BE2C (cell line): ENCODE data around the gene C5orf15.
"Not testable (repeated sequence)": the region's sequence is repeated elsewhere in the genome, so short reads cannot be mapped to it uniquely, and the experiment has no call there.

Experiments used
- DNase-seq: peaks from one replicate; pipeline ENCODE4 v3.0.0-alpha.2; 2020
- H3K27me3 ChIP-seq: fragments of 250-450 bp; sonication (Bioruptor Pico); 2 replicates; pipeline ENCODE4 v1.5.1; 2020; ENCODE audit warnings: mild to moderate bottlenecking
- H3K36me3 ChIP-seq: fragments of 250-450 bp; sonication (Bioruptor Pico); 2 replicates; pipeline ENCODE4 v1.5.1; 2020; ENCODE audit warnings: mild to moderate bottlenecking
- H3K4me1 ChIP-seq: fragments of 250-450 bp; sonication (Bioruptor Pico); 2 replicates; pipeline ENCODE4 v1.5.1; 2020
- H3K4me3 ChIP-seq: 2 replicates; pipeline ENCODE4 v1.5.1; 2011; ENCODE audit warnings: low read depth, low read length
- H3K9me3 ChIP-seq: fragments of 250-450 bp; sonication (Bioruptor Pico); 2 replicates; pipeline ENCODE4 v1.5.1; 2020
- TF ChIP-seq, protein P1 (sequence below): IDR thresholded peaks from 2 replicates; pipeline ENCODE4 v1.5.1; 2012; ENCODE audit warnings: mild to moderate bottlenecking, low read depth, low read length

C5orf15 gene

DNA sequence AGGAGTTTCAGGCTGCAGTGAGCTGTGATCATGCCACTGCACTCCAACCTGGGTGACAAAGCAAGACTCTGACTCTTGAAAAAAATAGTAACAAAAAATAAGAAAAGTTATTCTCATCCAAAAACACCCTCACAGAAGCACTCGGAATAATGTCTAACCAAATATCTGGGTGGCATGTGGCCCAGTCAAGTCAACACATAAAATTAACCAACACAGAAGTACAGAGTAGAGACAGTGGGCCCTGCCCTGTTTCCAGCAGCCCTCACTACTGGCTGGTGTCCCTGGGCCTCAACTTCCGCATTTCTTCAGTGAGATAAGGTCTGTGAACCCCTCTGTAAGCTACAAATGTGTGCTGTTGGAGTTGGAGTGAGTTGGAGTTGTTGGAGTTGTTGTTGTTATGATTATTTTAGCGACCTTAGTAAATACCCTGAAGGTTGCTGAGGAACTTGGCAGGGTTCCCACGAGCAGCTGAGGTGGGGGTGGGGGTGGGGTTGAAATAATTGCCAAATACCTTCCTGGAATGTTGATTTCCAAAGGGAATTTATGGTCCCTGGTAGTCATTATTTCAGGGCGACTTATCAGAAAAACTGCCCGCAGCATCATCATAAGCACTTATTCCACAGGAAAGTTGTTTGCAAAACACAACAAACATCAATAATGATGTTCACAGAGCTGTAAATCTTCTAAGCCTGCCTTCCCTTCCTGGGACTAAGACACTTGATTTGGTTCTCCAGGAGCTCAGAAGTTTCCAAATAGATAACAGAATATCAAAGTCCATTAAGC lies 30.2 kb downstream of the C5orf15 start:
- H3K4me1 ChIP-seq = no peaks in the 10 kb centered on the region; the same call in 1 of the 2 replicates

DNA sequence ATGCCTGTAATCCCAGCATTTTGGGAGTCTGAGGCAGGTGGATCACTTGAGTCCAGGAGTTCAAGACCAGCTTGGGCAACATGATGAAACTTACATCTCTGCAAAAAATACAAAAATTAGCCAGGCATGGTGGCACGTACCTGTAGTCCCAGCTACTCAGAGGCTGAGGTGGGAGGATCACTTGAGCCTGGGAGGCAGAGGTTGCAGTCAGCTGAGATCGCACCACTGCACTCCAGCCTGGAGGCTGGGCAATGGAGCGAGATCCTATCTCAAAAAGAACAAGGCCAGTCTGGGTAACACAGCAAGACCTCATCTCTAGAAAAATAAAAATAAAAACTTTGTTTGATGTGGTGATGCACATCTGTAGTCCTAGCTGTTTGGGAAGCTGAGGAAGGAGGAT lies 30.8 kb downstream of the C5orf15 start:
- not testable (repeated sequence) for H3K9me3 ChIP-seq, H3K36me3 ChIP-seq, DNase-seq, H3K27me3 ChIP-seq, H3K4me3 ChIP-seq, H3K4me1 ChIP-seq

More for the DNA sequence above, 30.2 kb downstream of the C5orf15 start:
- H3K36me3 ChIP-seq = no peaks in the 10 kb centered on the region
- H3K4me3 ChIP-seq = no peak overlapping the region
- no peaks in the 10 kb centered on the region for H3K9me3 ChIP-seq
- DNase-seq = no peak
- TF ChIP-seq, protein P1, sequence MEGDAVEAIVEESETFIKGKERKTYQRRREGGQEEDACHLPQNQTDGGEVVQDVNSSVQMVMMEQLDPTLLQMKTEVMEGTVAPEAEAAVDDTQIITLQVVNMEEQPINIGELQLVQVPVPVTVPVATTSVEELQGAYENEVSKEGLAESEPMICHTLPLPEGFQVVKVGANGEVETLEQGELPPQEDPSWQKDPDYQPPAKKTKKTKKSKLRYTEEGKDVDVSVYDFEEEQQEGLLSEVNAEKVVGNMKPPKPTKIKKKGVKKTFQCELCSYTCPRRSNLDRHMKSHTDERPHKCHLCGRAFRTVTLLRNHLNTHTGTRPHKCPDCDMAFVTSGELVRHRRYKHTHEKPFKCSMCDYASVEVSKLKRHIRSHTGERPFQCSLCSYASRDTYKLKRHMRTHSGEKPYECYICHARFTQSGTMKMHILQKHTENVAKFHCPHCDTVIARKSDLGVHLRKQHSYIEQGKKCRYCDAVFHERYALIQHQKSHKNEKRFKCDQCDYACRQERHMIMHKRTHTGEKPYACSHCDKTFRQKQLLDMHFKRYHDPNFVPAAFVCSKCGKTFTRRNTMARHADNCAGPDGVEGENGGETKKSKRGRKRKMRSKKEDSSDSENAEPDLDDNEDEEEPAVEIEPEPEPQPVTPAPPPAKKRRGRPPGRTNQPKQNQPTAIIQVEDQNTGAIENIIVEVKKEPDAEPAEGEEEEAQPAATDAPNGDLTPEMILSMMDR = no peak
- no peaks in the 10 kb centered on the region for H3K27me3 ChIP-seq

DNA sequence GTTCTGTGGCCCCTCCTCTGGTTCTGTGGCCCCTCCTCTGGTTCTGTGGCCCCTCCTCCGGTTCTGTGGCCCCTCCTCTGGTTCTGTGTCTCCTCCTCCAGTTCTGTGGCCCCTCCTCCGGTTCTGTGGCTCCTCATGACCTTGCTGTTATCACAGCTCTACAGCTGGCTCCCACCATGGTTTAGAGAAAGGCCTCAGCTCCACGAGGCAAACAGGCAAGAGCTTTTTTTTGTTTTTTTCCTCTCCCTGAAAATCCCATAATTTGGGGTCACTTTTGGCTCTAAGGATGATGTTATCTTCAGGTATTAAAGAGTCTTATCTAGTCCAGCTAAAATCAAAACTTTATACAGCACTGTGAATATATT lies 31.8 kb downstream of the C5orf15 start:
- H3K4me1 ChIP-seq = peaks cover 6% of the 10 kb centered on the region; the same call in 1 of the 2 replicates
- H3K36me3 ChIP-seq = no peaks in the 10 kb centered on the region
- TF ChIP-seq, protein P1 = no peak
- no peaks in the 10 kb centered on the region for H3K27me3 ChIP-seq
- H3K4me3 ChIP-seq = no peak overlapping the region
- no peaks in the 10 kb centered on the region for H3K9me3 ChIP-seq
- DNase-seq = no peak

DNA sequence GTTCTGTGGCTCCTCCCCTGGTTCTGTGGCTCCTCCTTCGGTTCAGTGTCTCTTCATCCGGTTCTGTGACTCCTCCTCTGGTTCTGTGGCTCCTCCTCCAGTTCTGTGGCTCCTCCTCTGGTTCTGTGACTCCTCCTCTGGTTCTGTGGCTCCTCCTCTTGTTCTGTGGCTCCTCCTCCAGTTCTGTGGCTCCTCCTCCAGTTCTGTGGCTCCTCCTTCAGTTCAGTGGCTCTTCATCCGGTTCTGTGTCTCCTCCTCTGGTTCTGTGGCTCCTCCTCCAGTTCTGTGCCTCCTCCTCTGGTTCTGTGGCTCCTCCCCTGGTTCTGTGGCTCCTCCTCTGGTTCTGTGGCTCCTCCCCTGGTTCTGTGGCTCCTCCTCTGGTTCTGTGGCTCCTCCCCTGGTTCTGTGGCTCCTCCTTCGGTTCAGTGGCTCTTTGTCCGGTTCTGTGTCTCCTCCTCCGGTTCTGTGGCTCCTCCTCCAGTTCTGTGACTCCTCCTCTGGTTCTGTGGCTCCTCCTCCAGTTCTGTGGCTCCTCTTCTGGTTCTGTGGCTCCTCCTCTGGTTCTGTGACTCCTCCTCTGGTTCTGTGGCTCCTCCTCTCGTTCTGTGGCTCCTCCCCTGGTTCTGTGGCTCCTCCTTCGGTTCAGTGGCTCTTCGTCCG lies 32.3 kb downstream of the C5orf15 start:
- not testable (repeated sequence) for H3K4me1 ChIP-seq, DNase-seq, H3K4me3 ChIP-seq, H3K36me3 ChIP-seq, H3K27me3 ChIP-seq, H3K9me3 ChIP-seq

DNA sequence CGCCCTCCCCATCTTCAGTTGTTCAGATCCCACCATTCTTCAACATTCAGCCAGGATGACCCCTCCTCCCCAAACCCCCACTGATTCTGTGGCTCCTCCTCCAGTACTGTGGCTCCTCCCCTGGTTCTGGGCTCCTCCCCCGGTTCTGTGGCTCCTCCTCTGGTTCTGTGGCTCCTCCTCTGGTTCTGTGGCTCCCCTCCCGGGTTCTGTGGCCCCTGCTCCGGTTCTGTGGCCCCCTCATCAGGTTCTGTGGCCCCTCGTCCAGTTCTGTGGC lies 32.8 kb downstream of the C5orf15 start:
- DNase-seq = no peak
- TF ChIP-seq, protein P1 = no peak
- H3K4me3 ChIP-seq = no peak overlapping the region
- peaks cover 6% of the 10 kb centered on the region; the same call in 1 of the 2 replicates for H3K4me1 ChIP-seq
- H3K27me3 ChIP-seq = no peaks in the 10 kb centered on the region
- no peaks in the 10 kb centered on the region for H3K36me3 ChIP-seq
- H3K9me3 ChIP-seq = no peaks in the 10 kb centered on the region

DNA sequence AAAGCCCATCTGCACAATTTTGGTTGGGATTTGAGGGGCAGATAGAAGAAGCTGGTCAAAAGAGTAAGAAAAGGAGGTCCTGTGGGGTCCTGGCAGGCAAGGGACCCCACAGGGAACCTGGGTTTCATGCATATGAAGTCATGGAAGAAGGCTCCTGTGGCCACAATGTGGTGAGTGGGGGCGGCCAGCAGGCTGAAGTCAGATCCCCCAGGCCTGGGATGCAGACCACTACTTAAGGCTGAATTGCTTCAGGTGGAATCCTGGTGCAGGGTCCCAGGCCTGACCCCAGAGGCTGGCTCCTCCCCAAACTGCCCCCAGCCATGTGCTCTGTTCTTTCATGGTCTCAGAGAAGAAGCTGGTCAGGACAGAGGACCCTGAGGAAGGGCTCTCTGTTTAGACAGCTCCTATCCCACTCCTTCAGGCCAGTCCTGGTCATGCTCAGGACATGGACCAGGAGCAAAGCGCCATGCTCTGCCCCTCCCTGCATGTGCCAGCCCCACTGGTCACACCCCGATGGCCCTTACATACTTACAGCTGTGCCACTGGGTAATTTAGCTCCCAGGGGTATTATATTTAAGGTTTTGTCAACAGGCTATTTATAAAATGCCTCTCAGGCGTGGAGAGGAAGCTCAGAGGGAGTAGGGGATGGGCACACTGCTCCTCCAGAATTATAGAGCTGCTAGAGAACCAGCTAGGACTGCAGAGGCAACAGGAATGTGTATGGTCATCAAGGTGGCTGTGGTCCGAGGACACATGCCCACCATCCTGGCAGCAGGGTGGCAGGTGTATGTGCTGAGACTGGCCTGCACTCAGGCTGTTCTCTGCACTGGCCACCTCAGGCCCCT lies 33.4 kb downstream of the C5orf15 start:
- TF ChIP-seq, protein P1 = no peak
- Histone ChIP-seq H3K36me3 (no peaks in the 10 kb centered on the region), H3K4me1 (peaks cover 6% of the 10 kb centered on the region; the same call in 1 of the 2 replicates), H3K4me3 (no peak overlapping the region), H3K27me3 (no peaks in the 10 kb centered on the region), H3K9me3 (no peaks in the 10 kb centered on the region)
- no peak for DNase-seq

DNA sequence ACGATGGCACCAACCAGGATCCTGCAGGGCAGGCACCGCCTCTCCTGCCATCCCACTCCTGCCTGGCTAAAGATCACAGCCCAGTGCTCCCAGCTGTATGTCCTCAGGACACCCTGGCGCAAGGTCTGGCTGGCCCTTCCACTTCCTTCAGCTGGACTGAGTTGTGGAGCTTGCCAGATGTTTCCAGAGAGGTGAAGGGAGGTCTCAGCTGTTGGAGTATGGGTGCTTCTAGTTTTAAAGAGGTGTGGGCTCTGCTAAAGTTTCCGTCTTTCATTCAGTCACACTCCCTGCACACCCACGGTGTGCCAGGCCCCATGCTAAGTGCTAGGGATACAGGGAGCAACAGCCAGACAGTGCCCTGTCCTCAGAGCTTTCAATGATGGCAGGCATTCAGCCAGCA lies 34.1 kb downstream of the C5orf15 start:
- H3K27me3 ChIP-seq = no peaks in the 10 kb centered on the region
- peaks cover 6% of the 10 kb centered on the region; the same call in 1 of the 2 replicates for H3K4me1 ChIP-seq
- no peaks in the 10 kb centered on the region for H3K36me3 ChIP-seq
- no peaks in the 10 kb centered on the region for H3K9me3 ChIP-seq
- no peak for DNase-seq
- no peak overlapping the region for H3K4me3 ChIP-seq
- TF ChIP-seq, protein P1 = no peak
